Esophagus squamous epithelium (tissue), 4 donors: ENCODE data around the gene LTBR.

ENCODE experiments used
- CTCF ChIP-seq, 6 experiments: fragments of 450-650 bp in 4 of 6; fragments of 200-600 bp in 2 of 6; sonication (generic) in 2 of 6; IDR thresholded peaks; one replicate each; pipeline ENCODE4 v1.5.1; 2016 to 2019; ENCODE audit warnings: antibody characterized with exemption in 6 of 6, mild to moderate bottlenecking in 4 of 6, moderate library complexity in 4 of 6
- POLR2A ChIP-seq, 4 donors: fragments of 450-650 bp; IDR thresholded peaks; one replicate each; pipeline ENCODE4 v1.6.1; 2017; ENCODE audit warnings: antibody characterized with exemption in 4 of 4, mild to moderate bottlenecking in 4 of 4, moderate library complexity in 3 of 4

GRCh38 chr12:6335451-6336078 is 48.4 kb upstream of the LTBR start:
- TF ChIP-seq CTCF (IDR thresholded peaks at IDR 0.05) (peak; percentile 24 to 63 (median 56)), POLR2A (IDR thresholded peaks at IDR 0.05) (peak in 1 of 4 donors; percentile 49)
